GM13976 (cell line): ENCODE data around the gene CPB1.
A peak's percentile ranks its signal among the peaks of the same experiment; 100 is the strongest.

Source experiments
- DNase-seq: peaks from one replicate; pipeline ENCODE4 v3.0.0; 2012; ENCODE audit warnings: low spot score
- CTCF ChIP-seq: IDR thresholded peaks from 2 replicates; pipeline ENCODE4 v1.5.1; 2012; ENCODE audit warnings: borderline replicate concordance, mild to moderate bottlenecking; ENCODE audit not compliant: insufficient read depth; ENCODE audit errors: extremely low read depth, missing control alignments, control extremely low read depth
- in situ Hi-C: fragments of 300-500 bp; cut with MboI; formaldehyde crosslinking; loops from one replicate; pipeline ENCODE4 v1.12.0; 2022; ENCODE audit warnings: low sequenced_read_pairs, mixed read lengths, inconsistent platforms; ENCODE audit not compliant: unreplicated experiment

Gene CPB1

DNA sequence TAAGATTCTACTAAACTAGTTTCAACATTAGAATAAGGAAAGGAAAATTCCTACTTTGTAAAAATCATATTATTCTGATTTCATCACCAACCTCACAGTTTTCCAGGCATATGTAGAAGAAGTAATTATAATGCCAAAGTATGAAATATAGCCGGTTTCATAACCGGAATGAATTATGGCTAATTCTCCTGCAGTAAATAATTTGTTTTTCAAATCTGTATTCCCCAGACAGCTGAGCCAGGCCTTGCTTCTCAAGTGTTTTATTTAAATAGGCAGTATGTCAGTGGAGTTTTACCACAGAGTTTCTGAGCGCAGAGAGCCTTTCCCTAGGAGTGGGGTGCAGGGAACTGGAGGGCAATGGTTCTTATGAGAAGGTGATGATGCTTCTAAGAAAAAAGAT, 28.8 kb downstream of the CPB1 start:
- DNase-seq, result no peak
- in situ Hi-C loops, result loop anchor here (25.0 kb wide), 1 partner anchor 406 kb away; no protein-coding TSS in a partner anchor

GRCh38 chr3:148857316-148857715, 29.7 kb downstream of the CPB1 start:
- no peak for TF ChIP-seq CTCF
- in situ Hi-C loops, result loop anchor here (25.0 kb wide), 1 partner anchor 405 kb away; no protein-coding TSS in a partner anchor
- DNase-seq, result no peak

More for the DNA sequence above, 28.8 kb downstream of the CPB1 start:
- no peak for TF ChIP-seq CTCF

DNA sequence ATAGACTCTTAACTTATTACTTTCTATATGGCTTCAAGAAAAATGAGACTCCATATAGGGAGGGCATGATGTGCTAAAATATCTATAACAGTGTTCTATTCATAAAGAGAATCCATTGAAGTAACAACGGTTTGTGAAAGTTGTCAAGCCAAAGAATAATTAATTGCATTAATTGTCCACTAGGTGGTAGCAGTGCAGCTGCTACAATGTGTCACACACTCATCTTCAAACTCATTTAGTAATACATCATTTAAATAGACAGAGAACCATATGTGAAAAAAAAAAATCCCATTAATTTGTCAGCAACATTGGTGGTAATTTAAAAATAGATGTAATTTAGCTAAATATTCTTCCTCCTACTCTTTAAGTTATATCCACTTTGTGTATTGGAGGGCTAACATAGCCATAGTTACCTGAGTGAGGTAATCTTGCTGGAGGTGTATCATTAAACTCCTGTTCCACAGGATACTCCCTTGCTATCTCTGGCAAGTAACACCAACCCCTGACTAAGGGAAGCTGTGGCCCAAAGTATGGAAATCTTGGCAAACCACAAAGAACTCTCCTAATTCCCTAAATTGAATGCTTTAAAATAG, 33.8 kb downstream of the CPB1 start:
- TF ChIP-seq CTCF, result peak; percentile 57
- peak; percentile 50 for DNase-seq
- in situ Hi-C loops, result loop anchor here (10.0 to 25.0 kb wide), 2 partner anchors 83 to 401 kb away; no protein-coding TSS in a partner anchor

DNA sequence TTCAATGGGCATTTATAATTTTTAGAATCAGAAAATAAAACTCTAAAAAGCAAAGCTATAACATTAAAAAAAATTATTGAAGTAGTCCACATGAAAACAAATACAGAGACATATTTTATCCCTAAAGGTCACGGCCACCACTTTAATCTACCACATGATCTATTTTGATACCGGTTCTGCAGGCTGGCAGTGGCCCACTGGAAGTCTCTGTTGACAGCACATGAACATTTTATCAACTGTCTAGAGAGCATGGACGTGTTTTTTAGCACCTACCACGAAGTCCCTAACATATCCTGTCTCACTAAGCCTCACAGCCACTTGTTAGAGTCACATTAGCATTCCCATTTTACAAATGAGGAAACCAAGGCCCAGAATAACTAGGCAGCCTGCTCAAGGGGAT, 35.7 kb downstream of the CPB1 start:
- in situ Hi-C loops, result loop anchor here (10.0 to 25.0 kb wide), 2 partner anchors 82 to 399 kb away; no protein-coding TSS in a partner anchor
- no peak for TF ChIP-seq CTCF
- no peak for DNase-seq

- in situ Hi-C loops, result loop anchor here (10.0 to 25.0 kb wide), 2 partner anchors 81 to 398 kb away; no protein-coding TSS in a partner anchor
- TF ChIP-seq CTCF, result no peak
- DNase-seq, result no peak
Measured at GRCh38 chr3:148863814-148864213, 36.2 kb downstream of the CPB1 start.

DNA sequence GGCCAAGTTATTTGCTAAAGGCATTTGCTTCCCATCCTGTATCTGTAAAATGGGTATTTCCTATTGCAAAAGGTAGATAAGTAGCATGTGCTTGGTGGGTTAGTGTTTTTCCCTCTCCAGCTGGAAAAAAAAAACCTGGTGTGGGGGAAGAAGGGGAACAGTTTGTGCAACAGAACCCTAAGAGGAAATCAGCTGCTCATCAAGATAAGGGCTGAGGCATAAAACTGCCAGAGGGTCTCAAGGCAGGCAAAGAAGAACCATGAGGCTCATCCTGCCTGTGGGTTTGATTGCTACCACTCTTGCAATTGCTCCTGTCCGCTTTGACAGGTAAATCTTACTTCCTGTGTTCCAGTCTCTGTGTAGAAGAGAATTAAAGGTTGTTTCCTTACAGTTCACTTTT, 37.4 kb downstream of the CPB1 start, which contains the start of gene CPA3:
Gene CPA3, plus strand, starts transcription at position 248 of the 400 bp plus-strand sequence. Its CDS starts 12 bp downstream, at position 260.
- TF ChIP-seq CTCF, result no peak
- no peak for DNase-seq
- in situ Hi-C loops, result loop anchor here (10.0 to 25.0 kb wide), 2 partner anchors 80 to 397 kb away; no protein-coding TSS in a partner anchor
